Heart left ventricle (tissue), 16 donors: Measurements from ENCODE around the gene PRM2. TPM values are rescaled to one million over a fixed set of nuclear protein-coding genes. Genes with fewer than 3 reads are reported as not detected.

Experiments
- ATAC-seq, 4 donors: fragments of 200-7000 bp; cut with Tn5 transposase; one replicate each; pipeline ENCODE4 v1.9.1; 2020 to 2022; ENCODE audit warnings: moderate library complexity in 4 of 4, mild to moderate bottlenecking in 3 of 4, moderate number of reproducible peaks in 1 of 4
- DNase-seq, 5 donors: peaks; one replicate each; pipeline ENCODE4 v3.0.0-alpha.2; 2020
- H3K27ac ChIP-seq, 12 donors: fragments of 200-600 bp; sonication (generic) in 4 of 12; one replicate each; pipeline versions ENCODE4 v1.5.0 to v1.8.0; 2016 to 2022; ENCODE audit warnings: mild to moderate bottlenecking in 2 of 12
- H3K27me3 ChIP-seq, 9 donors: fragments of 200-600 bp; sonication (generic) in 2 of 9; one replicate each; pipeline versions ENCODE4 v1.5.1 to v1.8.0; 2016 to 2022; ENCODE audit warnings: mild to moderate bottlenecking in 3 of 9
- H3K36me3 ChIP-seq, 9 donors: fragments of 200-600 bp; sonication (generic) in 2 of 9; one replicate each; pipeline versions ENCODE4 v1.5.0 to v1.8.0; 2018 to 2022; ENCODE audit warnings: mild to moderate bottlenecking in 2 of 9
- H3K4me1 ChIP-seq, 12 donors: fragments of 200-600 bp; sonication (generic) in 4 of 12; one replicate each; pipeline versions ENCODE4 v1.5.0 to v1.8.0; 2016 to 2022; ENCODE audit warnings: mild to moderate bottlenecking in 3 of 12
- H3K4me3 ChIP-seq, 12 donors: fragments of 200-600 bp; sonication (generic) in 4 of 12; one replicate each; pipeline versions ENCODE4 v1.5.0 to v1.8.0; 2017 to 2022; ENCODE audit warnings: mild to moderate bottlenecking in 9 of 12, moderate library complexity in 4 of 12
- H3K9me3 ChIP-seq, 12 donors: fragments of 200-600 bp; sonication (generic) in 4 of 12; one replicate each; pipeline versions ENCODE4 v1.5.0 to v1.8.0; 2016 to 2022; ENCODE audit warnings: mild to moderate bottlenecking in 1 of 12
- CTCF ChIP-seq, 12 donors: fragments of 200-600 bp; sonication (generic) in 4 of 12; IDR thresholded peaks; one replicate each; pipeline versions ENCODE4 v1.5.0 to v1.8.0; 2018 to 2022; ENCODE audit warnings: antibody characterized with exemption in 12 of 12, mild to moderate bottlenecking in 5 of 12
- POLR2A ChIP-seq, 2 donors: fragments of 450-650 bp; IDR thresholded peaks; one replicate each; pipeline ENCODE4 v1.6.1; 2017; ENCODE audit warnings: antibody characterized with exemption in 2 of 2, mild to moderate bottlenecking in 2 of 2, moderate library complexity in 2 of 2
- WGBS, 4 donors: extraction: QIAGEN DNeasy Blood & Tissue Kit in 2 of 4; methylation state at CpG; one replicate each; pipeline versions ENCODE4 v1.1.5 to v1.1.7; 2013 to 2018; 5-methylcytosine and 5-hydroxymethylcytosine counted together
- intact Hi-C, 10 donors: fragments of 100-400 bp; cut with DNase I; formaldehyde crosslinking; loops; one replicate each; pipeline versions ENCODE4 v1.11.1 to v1.14.2; 2022
- polyA plus RNA-seq, 2 donors: library from polyadenylated mRNA; stranded (reverse); fragments of 200-250 nt; gene quantifications; one replicate each; pipeline ENCODE4 v1.2.3, GENCODE V29; 2013
- total RNA-seq, 9 donors: library from RNA; depleted of rRNA in 2 of 9; stranded (reverse); fragments of >200 nt in 2 of 9; fragmentation: NEBNext Ultra II Directional in 3 of 9; extraction: Animal tissue kit (Norgen Biotek cat#: 25700) in 3 of 9; gene quantifications; one replicate each; pipeline versions ENCODE4 v1.1.0 to v1.2.4, GENCODE V29; 2016 to 2023
- donor health status: ischemic (EF 13 %, LVEDD 7.1; RV severe dilation, severe dysfunction).
- donor health status: healthy with polysubstance abuse.
- donor health status: DM: no; HTN: yes; CAD: no.
- donor health status: DM: no; HTN: no; CAD: no.
- donor health status: ischemic (EF 25% LVEDD 6.9; RV normal size, moderate dysfunction).
- donor health status: ischemic (EF 25% LVEDD 5.7; RV mildly dilated, moderate dysfunction).
- donor health status: healthy.
- donor health status: DM: yes; HTN: yes; CAD: no.
- donor health status: ischemic (EF 35%, LVEDD 5.7; RV mildly dilated, moderate dysfunction).
- donor health status: nonischemic (EF 11% LVEDD 7.7; RV severe dilation, severe dysfunction).
- donor health status: DM: yes; HTN: yes; CAD: no.
- donor health status: PGD.
- donor health status: ischemic (EF 29% LVEDD 5.4; RV normal size, mild dysfunction).
- donor health status: nonischemic (EF 23%, LVEDD 6.1; RV moderate dilation, normal function).

The PRM2 gene
- total and polyA plus RNA-seq, 11 donors = not detected

GRCh38 chr16:11313493-11314308 lies 37.4 kb upstream of the PRM2 start:
- WGBS, 4 donors = 95 to 97% (median 96%) methylated on average over 8 to 9 of the region's 9 CpGs
- intact Hi-C loops = no loop called here
- Histone ChIP-seq H3K4me3 (no peak overlapping the region), H3K4me1 (peaks cover 0 to 45% (median 0%) of the 10 kb centered on the region in 12 donors), H3K9me3 (no peaks in the 10 kb centered on the region), H3K36me3 (no peaks in the 10 kb centered on the region), H3K27me3 (no peaks in the 10 kb centered on the region), H3K27ac (no peak overlapping the region)
- ATAC-seq = no peak
- TF ChIP-seq CTCF (IDR thresholded peaks at IDR 0.05) = no peak
- DNase-seq = no peak

GRCh38 chr16:11312718-11313492 lies 36.6 kb upstream of the PRM2 start:
- 72 to 79% (median 76%) methylated on average over 8 of the region's 8 CpGs for WGBS, 4 donors
- H3K36me3 ChIP-seq = no peaks in the 10 kb centered on the region
- no peaks in the 10 kb centered on the region for H3K27me3 ChIP-seq
- no peak for DNase-seq
- ATAC-seq = no peak
- intact Hi-C loops = no loop called here
- H3K4me3 ChIP-seq = no peak overlapping the region
- no peaks in the 10 kb centered on the region for H3K9me3 ChIP-seq
- no peak overlapping the region for H3K27ac ChIP-seq
- peaks cover 0 to 52% (median 0%) of the 10 kb centered on the region in 12 donors for H3K4me1 ChIP-seq
- TF ChIP-seq POLR2A (IDR thresholded peaks at IDR 0.05) (no peak), CTCF (IDR thresholded peaks at IDR 0.05) (no peak)

- WGBS, 4 donors = 70 to 84% (median 74%) methylated on average over 10 of the region's 10 CpGs
- peak in 2 of 4 donors; percentile 16 to 52 for ATAC-seq
- TF ChIP-seq POLR2A (IDR thresholded peaks at IDR 0.05) = no peak
- TF ChIP-seq CTCF (IDR thresholded peaks at IDR 0.05) = no peak
- H3K27ac ChIP-seq = peak overlapping the region in 5 of 12 donors; percentile 28 to 64 (median 43)
- H3K9me3 ChIP-seq = no peaks in the 10 kb centered on the region
- no peaks in the 10 kb centered on the region for H3K27me3 ChIP-seq
- DNase-seq = no peak
- no peak overlapping the region for H3K4me3 ChIP-seq
- H3K36me3 ChIP-seq = no peaks in the 10 kb centered on the region
- peaks cover 0 to 60% (median 0%) of the 10 kb centered on the region in 12 donors for H3K4me1 ChIP-seq
- intact Hi-C loops = no loop called here
Observed at GRCh38 chr16:11310997-11311561, 34.8 kb upstream of the PRM2 start.

- no peak overlapping the region for H3K4me3 ChIP-seq
- H3K4me1 ChIP-seq = peaks cover 0 to 58% (median 0%) of the 10 kb centered on the region in 12 donors
Observed at GRCh38 chr16:11310634-11310977, 34.3 kb upstream of the PRM2 start.

More at GRCh38 chr16:11310634-11310977, 34.3 kb upstream of the PRM2 start:
- Histone ChIP-seq H3K27ac (peak overlapping the region in 5 of 12 donors; percentile 28 to 64 (median 43)), H3K27me3 (no peaks in the 10 kb centered on the region), H3K9me3 (no peaks in the 10 kb centered on the region), H3K36me3 (no peaks in the 10 kb centered on the region)
- WGBS, 4 donors = 83 to 97% (median 94%) methylated on average over 3 of the region's 3 CpGs
- DNase-seq (peak in 1 of 5 donors; percentile 2), ATAC-seq (no peak)
- no peak for TF ChIP-seq CTCF (IDR thresholded peaks at IDR 0.05)
- TF ChIP-seq POLR2A (IDR thresholded peaks at IDR 0.05) = no peak
- intact Hi-C loops = no loop called here
